HepG2 (cell line): ENCODE measurements around the gene MFGE8. TPM values are rescaled to one million over a fixed set of nuclear protein-coding genes. Genes with fewer than 3 reads are reported as not detected.
A peak's percentile ranks its signal among the peaks of the same experiment; 100 is the strongest.

Source experiments
- ATAC-seq: fragments of 200-7000 bp; cut with Tn5 transposase; 3 replicates; pipeline ENCODE4 v1.9.1; 2020; ENCODE audit warnings: mild to moderate bottlenecking, moderate library complexity
- BruUV-seq: library from RNA; stranded (reverse); fragments of 400-500 nt; replicated peaks from 2 replicates; lab custom pipeline; 2021; lab: Mats Ljungman, UMichigan
- CTCF ChIA-PET: fragments of 300-600 bp; formaldehyde crosslinking; extraction: SDS; loops from one replicate; lab custom pipeline; 2021; ENCODE audit warnings: low total read pairs, inconsistent platforms, low intra/inter-chr PET ratio; lab: Yijun Ruan, JAX
- POLR2A ChIA-PET: fragments of 350-600 bp; sonication (Branson Sonifier 250); formaldehyde crosslinking; loops from one replicate; lab custom pipeline; 2020; ENCODE audit warnings: antibody characterized with exemption, inconsistent platforms; lab: Yijun Ruan, JAX
- DNase-seq: peaks from one replicate; pipeline ENCODE4 v3.0.0-alpha.2; 2015; ENCODE audit warnings: low spot score
- FAIRE-seq: peaks from 3 replicates; lab custom pipeline; 2011; peaks lifted over from hg19 to GRCh38; lab: Jason Lieb, UNC
- H2AFZ ChIP-seq: one replicate; pipeline ENCODE4 v1.6.1; 2011; ENCODE audit warnings: low read length, inconsistent platforms
- H3K27ac ChIP-seq: fragments of 300-600 bp; 3 replicates; pipeline ENCODE4 v1.8.0; 2011; ENCODE audit warnings: mixed run types, mild to moderate bottlenecking, mixed read lengths, low read length, inconsistent platforms; ENCODE audit not compliant: insufficient read depth; ENCODE audit errors: extremely low read length
- H3K27me3 ChIP-seq, 2 experiments: fragments of 200-600 bp in 1 of 2; 2 replicates in 1 of 2; 3 replicates in 1 of 2; pipeline versions ENCODE4 v1.6.0 to v1.8.0; 2011; ENCODE audit warnings: low read length in 2 of 2, mild to moderate bottlenecking in 2 of 2, moderate library complexity in 2 of 2, inconsistent platforms in 1 of 2; ENCODE audit not compliant: insufficient read depth in 2 of 2, control insufficient read depth in 1 of 2
- H3K36me3 ChIP-seq, 2 experiments: fragments of 200-600 bp in 1 of 2; replicated peaks in 1 of 2; 2 replicates in 1 of 2; 3 replicates in 1 of 2; pipeline versions ENCODE4 v1.5.1 to v1.8.0; 2011; ENCODE audit warnings: low read length in 2 of 2, inconsistent platforms in 1 of 2; ENCODE audit not compliant: insufficient read depth in 2 of 2, control insufficient read depth in 1 of 2
- H3K4me1 ChIP-seq: 2 replicates; pipeline ENCODE4 v1.5.1; 2012; ENCODE audit warnings: low read length, inconsistent platforms; ENCODE audit not compliant: insufficient read depth
- H3K4me2 ChIP-seq: 2 replicates; pipeline ENCODE4 v1.6.0; 2011; ENCODE audit warnings: low read depth, low read length, inconsistent platforms
- H3K4me3 ChIP-seq, 3 experiments: fragments of 200-600 bp in 1 of 3; sonication (generic), shearing (Covaris generic) in 1 of 3; replicated peaks in 1 of 3; 2 replicates each; pipeline ENCODE4 v1.5.1; 2011 to 2016; ENCODE audit warnings: low read length in 3 of 3, inconsistent platforms in 2 of 3, low read depth in 2 of 3, mild to moderate bottlenecking in 2 of 3, control low read depth in 1 of 3, mixed read lengths in 1 of 3; ENCODE audit not compliant: insufficient read depth in 1 of 3
- H3K79me2 ChIP-seq: one replicate; pipeline ENCODE4 v1.6.1; 2011; ENCODE audit warnings: low read length, inconsistent platforms; ENCODE audit not compliant: insufficient read depth
- H3K9ac ChIP-seq: 2 replicates; pipeline ENCODE4 v1.6.0; 2011; ENCODE audit warnings: mild to moderate bottlenecking, low read depth, low read length, inconsistent platforms; ENCODE audit not compliant: insufficient read depth
- H3K9me3 ChIP-seq: 2 replicates; pipeline ENCODE4 v1.5.1; 2012; ENCODE audit warnings: mild to moderate bottlenecking, low read length
- H4K20me1 ChIP-seq: 2 replicates; pipeline ENCODE4 v1.6.0; 2011; ENCODE audit warnings: inconsistent platforms, mild to moderate bottlenecking, low read length, moderate library complexity; ENCODE audit not compliant: insufficient read depth
- AHR ChIP-seq: IDR thresholded peaks from 2 replicates; pipeline ENCODE4 v1.6.1; 2018; ENCODE audit warnings: missing genetic modification reagents, missing compliant biosample characterization
- ATF7 ChIP-seq, 2 experiments: fragments of 450-650 bp in 1 of 2; sonication (generic) in 1 of 2; formaldehyde crosslinking in 1 of 2; IDR thresholded peaks; 2 replicates each; pipeline versions ENCODE4 v1.4.0 to v1.6.1; 2016 to 2020; ENCODE audit warnings: antibody characterized with exemption in 1 of 2, mild to moderate bottlenecking in 1 of 2, missing genetic modification reagents in 1 of 2
- CREB1 ChIP-seq, 2 experiments: fragments of 450-650 bp in 1 of 2; IDR thresholded peaks; 2 replicates each; pipeline ENCODE4 v1.6.1; 2016 to 2017; ENCODE audit warnings: control low read depth in 1 of 2, mild to moderate bottlenecking in 1 of 2, missing compliant biosample characterization in 1 of 2, missing genetic modification characterization in 1 of 2
- DDIT3 ChIP-seq: sonication (generic); formaldehyde crosslinking; IDR thresholded peaks from 2 replicates; pipeline ENCODE4 v1.4.0; 2020; ENCODE audit warnings: mild to moderate bottlenecking, missing genetic modification reagents
- DR1 ChIP-seq: sonication (generic); formaldehyde crosslinking; IDR thresholded peaks from 2 replicates; pipeline ENCODE4 v1.8.0; 2021; ENCODE audit warnings: mild to moderate bottlenecking, missing genetic modification reagents, inconsistent platforms
- ESRRA ChIP-seq: sonication (generic); formaldehyde crosslinking; IDR thresholded peaks from 2 replicates; pipeline ENCODE4 v1.5.1; 2020; ENCODE audit warnings: mild to moderate bottlenecking, low read depth, missing genetic modification reagents
- GATAD1 ChIP-seq: IDR thresholded peaks from 2 replicates; pipeline ENCODE4 v1.6.1; 2016; ENCODE audit warnings: missing genetic modification reagents, missing compliant biosample characterization
- IKZF5 ChIP-seq: IDR thresholded peaks from 2 replicates; pipeline ENCODE4 v1.6.1; 2018; ENCODE audit warnings: missing genetic modification reagents, mild to moderate bottlenecking, missing compliant biosample characterization
- ISX ChIP-seq: sonication (generic); formaldehyde crosslinking; conservative IDR thresholded peaks from 2 replicates; pipeline ENCODE4 v1.5.0; 2020; ENCODE audit warnings: missing genetic modification reagents
- JUND ChIP-seq: sonication (generic); formaldehyde crosslinking; IDR thresholded peaks from 2 replicates; pipeline ENCODE4 v1.8.0; 2022; ENCODE audit warnings: mild to moderate bottlenecking, missing genetic modification reagents
- KDM5A ChIP-seq: fragments of 200-600 bp; sonication (generic); IDR thresholded peaks from 2 replicates; pipeline ENCODE4 v1.7.0; 2018; ENCODE audit warnings: antibody characterized with exemption, mild to moderate bottlenecking, low read length, borderline replicate concordance
- RBAK ChIP-seq: sonication (generic); formaldehyde crosslinking; IDR thresholded peaks from 2 replicates; pipeline ENCODE4 v1.5.1; 2020; ENCODE audit warnings: mild to moderate bottlenecking, missing genetic modification reagents
- ZNF160 ChIP-seq: sonication (generic); formaldehyde crosslinking; IDR thresholded peaks from 2 replicates; pipeline ENCODE4 v1.8.0; 2022; ENCODE audit warnings: mild to moderate bottlenecking, inconsistent platforms, missing genetic modification reagents
- ZNF709 ChIP-seq: sonication (generic); formaldehyde crosslinking; IDR thresholded peaks from 2 replicates; pipeline ENCODE4 v1.5.0; 2020; ENCODE audit warnings: mild to moderate bottlenecking, missing genetic modification reagents
- WGBS: methylation state at CpG from one replicate; pipeline ENCODE4 v1.1.6; 2017; ENCODE audit warnings: low lambda C conversion rate; 5-methylcytosine and 5-hydroxymethylcytosine counted together
- in situ Hi-C: cut with HindIII; loops from 2 replicates; pipeline ENCODE4 v1.10.0; 2017; ENCODE audit warnings: low pct_unique_long_range_greater_than_20kb; ENCODE audit not compliant: extremely low pct_ligation_motif_present
- intact Hi-C: fragments of 100-400 bp; cut with micrococcal nuclease; formaldehyde crosslinking; loops from one replicate; pipeline ENCODE4 v1.10.0; 2022; ENCODE audit not compliant: unreplicated experiment
- polyA plus RNA-seq, 8 experiments: library from polyadenylated mRNA; depleted of rRNA in 3 of 8; stranded (reverse) in 7 of 8; unstranded in 1 of 8; fragments of >200 nt; fragmentation: Illumina TruSeq in 4 of 8; extraction: Trizol in 4 of 8; gene quantifications; 2 replicates each; pipeline versions ENCODE4 v1.2.1 to v1.2.3, GENCODE V29; 2011 to 2016; ENCODE audit warnings: low read depth in 4 of 8, missing spikeins in 1 of 8, mixed read lengths in 1 of 8; ENCODE audit not compliant: insufficient read depth in 1 of 8
- total RNA-seq, 5 experiments: library from RNA; depleted of rRNA; stranded (reverse); fragments of >200 nt; fragmentation: Illumina TruSeq; extraction: Trizol; gene quantifications; 2 replicates each; pipeline ENCODE4 v1.2.3, GENCODE V29; 2016; ENCODE audit warnings: low read depth in 1 of 5

MFGE8 gene
- total and polyA plus RNA-seq, 2 of the 13 experiments (the other 11 are each of a cell fraction or from before 2014, with no cell fraction given), result 3.4 to 22.1 TPM

- H3K27me3 ChIP-seq, result no peaks in the 10 kb centered on the region
- no peak overlapping the region for H3K4me3 ChIP-seq
- H3K79me2 ChIP-seq, result no peaks in the 10 kb centered on the region
- H3K9me3 ChIP-seq, result no peaks in the 10 kb centered on the region
- ATAC-seq (no peak), FAIRE-seq (no peak), DNase-seq (no peak)
- H4K20me1 ChIP-seq, result 0 out of 2 replicates have a peak, but pooled peaks cover 3% of the 10 kb centered on the region
- BruUV-seq, result no TSS peak
- TF ChIP-seq CREB1 (IDR thresholded peaks at IDR 0.05) (peak; percentile 82), CREB1 (CRISPR knock-in tag; IDR thresholded peaks at IDR 0.05) (no peak), DDIT3 (no peak), ATF7 (IDR thresholded peaks at IDR 0.05) (peak; percentile 86), ATF7 (CRISPR knock-in tag; IDR thresholded peaks at IDR 0.05) (no peak)
- peaks cover 14% of the 10 kb centered on the region for H3K4me1 ChIP-seq
- no peak overlapping the region for H3K9ac ChIP-seq
- ChIA-PET POLR2A (no interaction called here), CTCF (no interaction called here)
- intact Hi-C loops, result no loop called here
- 50% methylated on average over 5 of the region's 6 CpGs for WGBS
- in situ Hi-C loops, result loop anchor here (5.0 to 10.0 kb wide), 2 partner anchors 100 to 272 kb away; no protein-coding TSS in a partner anchor
- H2AFZ ChIP-seq, result no peak overlapping the region
- no peaks in the 10 kb centered on the region for H3K36me3 ChIP-seq
- no peak overlapping the region for H3K27ac ChIP-seq
- no peak overlapping the region for H3K4me2 ChIP-seq
Observed at GRCh38 chr15:88902221-88902835, 10.9 kb downstream of the MFGE8 start.

GRCh38 chr15:88901508-88902220 is 11.5 kb downstream of the MFGE8 start:
- H3K27ac ChIP-seq, result no peak overlapping the region
- H3K4me1 ChIP-seq, result peaks cover 21% of the 10 kb centered on the region
- H3K9me3 ChIP-seq, result no peaks in the 10 kb centered on the region
- 59% methylated on average over 9 of the region's 15 CpGs for WGBS
- no peaks in the 10 kb centered on the region for H3K79me2 ChIP-seq
- intact Hi-C loops, result no loop called here
- H3K4me2 ChIP-seq, result no peak overlapping the region
- ChIA-PET CTCF (no interaction called here), POLR2A (no interaction called here)
- in situ Hi-C loops, result loop anchor here (5.0 to 10.0 kb wide), 2 partner anchors 101 to 273 kb away; no protein-coding TSS in a partner anchor
- FAIRE-seq (no peak), DNase-seq (no peak), ATAC-seq (no peak)
- BruUV-seq, result no TSS peak
- H3K9ac ChIP-seq, result no peak overlapping the region
- peaks cover 0 to 2% of the 10 kb centered on the region in 2 experiments; a peak in 2 of 5 replicates for H3K27me3 ChIP-seq
- H2AFZ ChIP-seq, result no peak overlapping the region
- no peaks in the 10 kb centered on the region for H3K36me3 ChIP-seq
- no peak overlapping the region for H3K4me3 ChIP-seq
- 0 out of 2 replicates have a peak, but pooled peaks cover 3% of the 10 kb centered on the region for H4K20me1 ChIP-seq
- TF ChIP-seq RBAK (CRISPR knock-in tag) (no peak), ZNF160 (CRISPR knock-in tag) (no peak), ZNF709 (CRISPR knock-in tag) (no peak), AHR (no peak), KDM5A (no peak), ISX (CRISPR knock-in tag) (no peak), IKZF5 (CRISPR knock-in tag) (no peak), DR1 (CRISPR knock-in tag) (no peak), ESRRA (CRISPR knock-in tag) (no peak), GATAD1 (CRISPR knock-in tag) (no peak), JUND (CRISPR knock-in tag) (no peak)
